Testis (tissue), 3 donors: ENCODE data around the gene TRIM63. TPM values are rescaled to one million over a fixed set of nuclear protein-coding genes. Genes with fewer than 3 reads are reported as not detected.

Experiments used
- DNase-seq: peaks from one replicate; pipeline ENCODE4 v3.0.0-alpha.2; 2019
- H3K27ac ChIP-seq, 2 donors: fragments of 200-600 bp; sonication (generic); one replicate each; pipeline ENCODE4 v1.5.1; 2019
- H3K27me3 ChIP-seq: fragments of 200-600 bp; sonication (generic); one replicate; pipeline ENCODE4 v1.5.1; 2019
- H3K36me3 ChIP-seq: fragments of 200-600 bp; sonication (generic); one replicate; pipeline ENCODE4 v1.5.1; 2017; ENCODE audit warnings: low read depth; ENCODE audit errors: missing control alignments
- H3K4me1 ChIP-seq: fragments of 200-600 bp; sonication (generic); one replicate; pipeline ENCODE4 v1.5.1; 2019
- H3K4me3 ChIP-seq, 2 donors: fragments of 200-600 bp; sonication (generic); one replicate each; pipeline ENCODE4 v1.5.1; 2017 to 2019
- H3K9me3 ChIP-seq: fragments of 200-600 bp; sonication (generic); one replicate; pipeline ENCODE4 v1.5.1; 2017
- POLR2A ChIP-seq: fragments of 450-650 bp; IDR thresholded peaks from one replicate; pipeline ENCODE4 v1.6.1; 2017; ENCODE audit warnings: antibody characterized with exemption, mild to moderate bottlenecking, moderate library complexity
- WGBS, 2 donors: methylation state at CpG; one replicate each; pipeline ENCODE4 v1.1.5; 2018; 5-methylcytosine and 5-hydroxymethylcytosine counted together
- intact Hi-C: fragments of 100-400 bp; cut with DNase I; formaldehyde crosslinking; loops from one replicate; pipeline ENCODE4 v1.15.1; 2023; ENCODE audit warnings: low total_unique reads
- polyA plus RNA-seq: library from polyadenylated mRNA; stranded (reverse); fragments of 350-450 nt; fragmentation: Illumina TruSeq; extraction: RNeasy Lipid Tissue Mini Kit (QIAGEN cat#74804); gene quantifications from one replicate; pipeline ENCODE4 v1.2.3, GENCODE V29; 2014; ENCODE audit warnings: low read depth, low replicate concordance; ENCODE audit not compliant: insufficient read depth
- total RNA-seq, 2 donors: library from RNA; depleted of rRNA; stranded (reverse); fragments of >200 nt; gene quantifications; one replicate each; pipeline ENCODE4 v1.2.3, GENCODE V29; 2016
- TF ChIP-seq, protein P1 (sequence below), 3 experiments: fragments of 450-650 bp in 2 of 3; fragments of 200-600 bp in 1 of 3; sonication (generic) in 1 of 3; IDR thresholded peaks; one replicate each; pipeline ENCODE4 v1.5.1; 2016 to 2019; ENCODE audit warnings: antibody characterized with exemption in 3 of 3, mild to moderate bottlenecking in 2 of 3, moderate library complexity in 1 of 3

Gene TRIM63
- total and polyA plus RNA-seq, 3 donors from 2014 or later = 0.50 to 1.2 (median 0.71) TPM

DNA sequence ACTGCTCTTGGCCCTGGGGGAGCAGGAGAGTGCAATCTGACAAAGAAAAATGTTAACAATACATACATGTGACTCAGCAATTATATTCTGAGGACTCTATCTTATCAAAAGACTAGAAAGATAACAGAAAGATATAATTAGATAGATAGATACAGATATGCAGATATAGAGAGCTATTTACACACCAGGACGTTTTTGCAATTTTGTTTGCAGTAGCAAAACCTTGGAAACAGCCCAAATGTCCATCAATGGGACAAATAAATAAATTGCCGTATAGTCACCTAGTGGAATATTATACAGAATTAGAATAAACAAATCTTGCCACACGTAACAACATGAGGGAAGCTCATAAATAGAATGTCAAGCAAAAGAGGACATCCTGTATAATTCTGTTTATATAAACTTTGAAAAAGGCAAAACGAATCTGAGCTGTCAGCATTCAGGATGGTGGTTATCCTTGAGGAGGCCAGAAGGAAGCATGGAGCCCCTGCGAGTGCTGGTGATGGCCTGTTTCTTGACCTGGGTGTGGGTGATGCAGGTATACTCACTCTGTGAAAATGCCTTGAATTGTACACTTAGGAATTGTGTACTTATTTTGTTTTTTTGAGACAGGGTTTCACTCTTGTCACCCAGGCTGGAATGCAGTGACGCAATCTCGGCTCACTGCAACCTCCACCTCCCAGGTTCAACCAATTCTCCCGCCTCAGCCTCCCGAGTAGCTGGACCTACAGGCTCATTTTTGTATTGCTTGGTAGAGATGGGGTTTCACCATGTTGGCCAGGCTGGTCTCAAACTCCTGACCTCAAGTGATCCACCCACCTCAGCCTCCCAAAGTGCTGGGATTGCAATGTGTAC lies 12.8 kb upstream of the TRIM63 start:
- WGBS, 2 donors = 85 to 88% methylated on average over 9 of the region's 9 CpGs
- no peak overlapping the region for H3K27ac ChIP-seq
- H3K4me1 ChIP-seq = no peaks in the 10 kb centered on the region
- TF ChIP-seq POLR2A = no peak
- TF ChIP-seq, protein P1, sequence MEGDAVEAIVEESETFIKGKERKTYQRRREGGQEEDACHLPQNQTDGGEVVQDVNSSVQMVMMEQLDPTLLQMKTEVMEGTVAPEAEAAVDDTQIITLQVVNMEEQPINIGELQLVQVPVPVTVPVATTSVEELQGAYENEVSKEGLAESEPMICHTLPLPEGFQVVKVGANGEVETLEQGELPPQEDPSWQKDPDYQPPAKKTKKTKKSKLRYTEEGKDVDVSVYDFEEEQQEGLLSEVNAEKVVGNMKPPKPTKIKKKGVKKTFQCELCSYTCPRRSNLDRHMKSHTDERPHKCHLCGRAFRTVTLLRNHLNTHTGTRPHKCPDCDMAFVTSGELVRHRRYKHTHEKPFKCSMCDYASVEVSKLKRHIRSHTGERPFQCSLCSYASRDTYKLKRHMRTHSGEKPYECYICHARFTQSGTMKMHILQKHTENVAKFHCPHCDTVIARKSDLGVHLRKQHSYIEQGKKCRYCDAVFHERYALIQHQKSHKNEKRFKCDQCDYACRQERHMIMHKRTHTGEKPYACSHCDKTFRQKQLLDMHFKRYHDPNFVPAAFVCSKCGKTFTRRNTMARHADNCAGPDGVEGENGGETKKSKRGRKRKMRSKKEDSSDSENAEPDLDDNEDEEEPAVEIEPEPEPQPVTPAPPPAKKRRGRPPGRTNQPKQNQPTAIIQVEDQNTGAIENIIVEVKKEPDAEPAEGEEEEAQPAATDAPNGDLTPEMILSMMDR (IDR thresholded peaks at IDR 0.05) = no peak
- no peaks in the 10 kb centered on the region for H3K9me3 ChIP-seq
- intact Hi-C loops = no loop called here
- no peak for DNase-seq
- H3K27me3 ChIP-seq = no peaks in the 10 kb centered on the region
- no peaks in the 10 kb centered on the region for H3K36me3 ChIP-seq
- H3K4me3 ChIP-seq = no peak overlapping the region

DNA sequence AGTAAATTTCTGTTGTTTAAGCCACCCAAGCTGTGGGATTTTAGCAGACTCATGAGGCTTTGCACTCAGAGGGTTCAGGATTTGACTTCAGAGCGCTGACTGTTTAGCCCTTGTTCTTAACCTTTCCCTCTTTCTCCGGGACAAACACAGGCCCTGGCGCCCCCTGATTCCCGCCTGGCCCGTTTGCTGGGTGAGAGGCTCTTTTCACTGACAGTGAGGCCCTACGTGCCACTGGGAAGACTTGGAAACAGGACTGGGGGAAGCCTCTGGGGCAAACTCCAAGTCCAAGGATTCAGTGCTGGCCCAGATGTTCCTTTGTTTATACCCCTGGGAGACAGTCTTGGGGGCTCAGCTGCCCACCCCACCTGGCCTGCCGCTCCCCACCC lies 11.7 kb upstream of the TRIM63 start:
- Histone ChIP-seq H3K36me3 (no peaks in the 10 kb centered on the region), H3K9me3 (no peaks in the 10 kb centered on the region), H3K27ac (no peak overlapping the region), H3K4me1 (no peaks in the 10 kb centered on the region), H3K27me3 (no peaks in the 10 kb centered on the region), H3K4me3 (no peak overlapping the region)
- TF ChIP-seq, protein P1 (IDR thresholded peaks at IDR 0.05) = no peak
- TF ChIP-seq POLR2A = no peak
- intact Hi-C loops = no loop called here
- WGBS, 2 donors = 73 to 74% methylated on average over 7 of the region's 7 CpGs
- DNase-seq = no peak

DNA sequence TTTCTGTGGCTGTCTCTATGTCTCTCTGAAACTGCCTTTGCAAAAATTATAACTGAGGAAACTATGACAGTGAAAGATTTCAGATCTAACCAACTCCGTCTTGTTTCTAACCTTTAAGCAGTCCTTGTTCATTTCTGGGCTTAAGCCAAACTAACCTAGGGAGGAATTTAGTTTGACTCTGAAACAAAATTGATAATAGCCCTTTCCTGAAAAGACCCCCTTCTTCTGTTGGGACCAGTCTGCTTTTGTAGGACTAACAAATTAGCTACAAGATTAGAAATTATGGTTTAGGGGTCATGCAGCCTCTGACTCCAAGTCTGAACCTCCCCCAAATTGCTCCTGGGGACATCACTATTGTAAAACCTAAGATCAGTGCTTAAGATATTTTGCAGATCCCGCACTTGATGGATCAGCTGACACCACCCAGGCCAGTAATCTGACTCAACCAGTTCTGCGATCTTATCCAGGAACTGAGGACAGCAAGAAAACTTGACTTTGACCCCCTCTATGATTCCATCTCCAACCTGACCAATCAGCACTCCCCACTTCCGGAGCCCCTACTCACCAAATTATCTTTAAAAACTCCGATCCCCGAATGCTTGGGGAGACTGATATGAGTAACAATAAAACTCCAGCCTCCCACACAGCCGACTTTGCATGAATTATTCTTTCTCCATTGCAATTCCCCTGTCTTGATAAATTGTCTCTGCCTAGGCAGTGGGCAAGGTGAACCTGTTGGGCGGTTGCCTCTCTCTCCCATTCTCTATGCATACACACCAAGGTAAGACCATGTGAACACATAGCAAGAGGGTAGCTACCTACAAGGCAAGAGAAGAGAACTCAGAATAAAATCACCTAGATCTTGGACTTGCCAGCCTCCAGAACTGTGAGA lies 11.1 kb upstream of the TRIM63 start:
- H3K27me3 ChIP-seq = no peaks in the 10 kb centered on the region
- TF ChIP-seq, protein P1 (IDR thresholded peaks at IDR 0.05) = no peak
- no peak for TF ChIP-seq POLR2A
- WGBS, 2 donors = 48 to 62% methylated on average over 8 of the region's 8 CpGs
- no peaks in the 10 kb centered on the region for H3K9me3 ChIP-seq
- H3K4me1 ChIP-seq = no peaks in the 10 kb centered on the region
- intact Hi-C loops = no loop called here
- H3K4me3 ChIP-seq = no peak overlapping the region
- DNase-seq = no peak
- no peaks in the 10 kb centered on the region for H3K36me3 ChIP-seq
- no peak overlapping the region for H3K27ac ChIP-seq

DNA sequence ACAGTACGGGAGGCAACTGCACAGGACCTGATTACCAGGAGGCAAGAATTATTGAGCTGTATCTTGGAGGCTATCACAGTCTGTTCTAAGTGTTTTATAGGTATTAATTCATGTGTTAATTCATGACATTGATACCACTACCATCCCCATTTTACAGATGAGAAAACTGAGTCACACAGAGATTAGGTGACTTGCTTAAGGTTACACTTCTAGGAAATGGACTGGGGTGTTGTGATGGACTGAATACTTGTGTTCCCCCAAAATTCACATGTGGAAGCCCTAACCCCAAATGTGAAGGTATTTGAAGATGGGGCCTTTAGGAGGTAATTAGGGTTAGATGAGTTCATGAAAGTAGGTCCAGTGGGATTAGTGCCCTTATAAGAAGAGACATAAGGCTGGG lies 10.1 kb upstream of the TRIM63 start:
- 94 to 96% methylated on average over 1 of the region's 1 CpG for WGBS, 2 donors
- Histone ChIP-seq H3K27me3 (no peaks in the 10 kb centered on the region), H3K4me1 (no peaks in the 10 kb centered on the region), H3K9me3 (no peaks in the 10 kb centered on the region), H3K27ac (no peak overlapping the region), H3K4me3 (no peak overlapping the region), H3K36me3 (no peaks in the 10 kb centered on the region)
- no peak for DNase-seq
- TF ChIP-seq, protein P1 (IDR thresholded peaks at IDR 0.05) = no peak
- intact Hi-C loops = no loop called here
